Fibroblast of lung (primary cell): ENCODE measurements around the gene OTUD4. TPM values are rescaled to one million over a fixed set of nuclear protein-coding genes. Genes with fewer than 3 reads are reported as not detected.

ENCODE experiments used
- DNase-seq, 2 donors: peaks; one replicate each; pipeline versions ENCODE4 v3.0.0 to v3.0.0-alpha.2; 2010; ENCODE audit warnings: low read depth in 2 of 2
- H2AFZ ChIP-seq: 2 replicates; pipeline ENCODE4 v1.5.1; 2012; ENCODE audit warnings: low read length, control low read depth, inconsistent platforms
- H3K27ac ChIP-seq: 2 replicates; pipeline ENCODE4 v1.5.1; 2011; ENCODE audit warnings: low read length, control low read depth; ENCODE audit not compliant: insufficient read depth
- H3K27me3 ChIP-seq: 2 replicates; pipeline ENCODE4 v1.5.1; 2011; ENCODE audit warnings: mild to moderate bottlenecking, low read length; ENCODE audit not compliant: control insufficient read depth, insufficient read depth
- H3K36me3 ChIP-seq: 2 replicates; pipeline ENCODE4 v1.5.1; 2011; ENCODE audit warnings: low read length; ENCODE audit not compliant: control insufficient read depth, insufficient read depth
- H3K4me1 ChIP-seq: 2 replicates; pipeline ENCODE4 v1.5.1; 2011; ENCODE audit warnings: low read length; ENCODE audit not compliant: control insufficient read depth, insufficient read depth; ENCODE audit errors: extremely low read depth
- H3K4me2 ChIP-seq: 2 replicates; pipeline ENCODE4 v1.5.1; 2011; ENCODE audit warnings: low read length, control low read depth; ENCODE audit not compliant: insufficient read depth; ENCODE audit errors: extremely low read depth
- H3K4me3 ChIP-seq, 4 experiments: fragments of 200-600 bp in 1 of 4; sonication (generic) in 1 of 4; replicated peaks in 1 of 4; 2 replicates each; pipeline ENCODE4 v1.5.1; 2011 to 2016; ENCODE audit warnings: low read length in 4 of 4, low read depth in 3 of 4, mild to moderate bottlenecking in 3 of 4, control low read depth in 2 of 4, inconsistent platforms in 1 of 4, mixed read lengths in 1 of 4; ENCODE audit not compliant: insufficient read depth in 1 of 4; ENCODE audit errors: control extremely low read depth in 1 of 4
- H3K79me2 ChIP-seq: 2 replicates; pipeline ENCODE4 v1.5.1; 2012; ENCODE audit warnings: mild to moderate bottlenecking, low read length, inconsistent platforms; ENCODE audit not compliant: control insufficient read depth, insufficient read depth
- H3K9ac ChIP-seq: 2 replicates; pipeline ENCODE4 v1.5.1; 2011; ENCODE audit warnings: mild to moderate bottlenecking, low read length, control low read depth; ENCODE audit not compliant: insufficient read depth
- H3K9me3 ChIP-seq: 2 replicates; pipeline ENCODE4 v1.5.1; 2012; ENCODE audit warnings: low read depth, low read length; ENCODE audit not compliant: control insufficient read depth, insufficient read depth
- H4K20me1 ChIP-seq: 2 replicates; pipeline ENCODE4 v1.5.1; 2011; ENCODE audit warnings: low read length; ENCODE audit not compliant: control insufficient read depth, insufficient read depth; ENCODE audit errors: extremely low read depth
- CTCF ChIP-seq, 2 donors: IDR thresholded peaks in 1 of 2; conservative IDR thresholded peaks in 1 of 2; 1 replicate in 1 of 2; 2 replicates in 1 of 2; pipeline ENCODE4 v1.5.1; 2011 to 2012; ENCODE audit warnings: low read length in 2 of 2, control low read depth in 1 of 2, inconsistent platforms in 1 of 2, low read depth in 1 of 2, mild to moderate bottlenecking in 1 of 2
- EZH2 ChIP-seq: IDR thresholded peaks from 2 replicates; pipeline ENCODE4 v1.5.1; 2012; ENCODE audit warnings: low read length, control low read depth, mild to moderate bottlenecking; ENCODE audit errors: missing control alignments
- polyA plus RNA-seq, 2 donors: library from polyadenylated mRNA; depleted of rRNA in 1 of 2; stranded (reverse) in 1 of 2; unstranded in 1 of 2; fragments of >200 nt; gene quantifications; 2 replicates each; pipeline ENCODE4 v1.2.1, GENCODE V29; 2011 to 2012; ENCODE audit warnings: missing spikeins in 1 of 2
- total RNA-seq: library from RNA; depleted of rRNA; stranded (reverse); fragments of >200 nt; gene quantifications from 2 replicates; pipeline ENCODE4 v1.2.1, GENCODE V29; 2014

OTUD4 gene
- total and polyA plus RNA-seq, 2 donors (not counting 1 experiment from before 2014, with no cell fraction given) = 21.3 to 25.7 TPM

- no peak overlapping the region for H3K4me3 ChIP-seq
- H3K36me3 ChIP-seq = peaks cover 2% of the 10 kb centered on the region
- no peak overlapping the region for H3K4me2 ChIP-seq
- no peaks in the 10 kb centered on the region for H3K79me2 ChIP-seq
- H2AFZ ChIP-seq = no peak overlapping the region
- no peaks in the 10 kb centered on the region for H3K9me3 ChIP-seq
- H3K9ac ChIP-seq = no peak overlapping the region
- H3K27ac ChIP-seq = no peak overlapping the region
- H3K27me3 ChIP-seq = no peaks in the 10 kb centered on the region
- no peaks in the 10 kb centered on the region for H4K20me1 ChIP-seq
- no peaks in the 10 kb centered on the region for H3K4me1 ChIP-seq
- no peak for TF ChIP-seq EZH2
- DNase-seq = no peak
Observed at GRCh38 chr4:145161549-145161948, 18.8 kb downstream of the OTUD4 start.

GRCh38 chr4:145156986-145157385, 23.4 kb downstream of the OTUD4 start:
- no peaks in the 10 kb centered on the region for H3K4me1 ChIP-seq
- H3K4me2 ChIP-seq = no peak overlapping the region
- DNase-seq = no peak
- no peak overlapping the region for H3K4me3 ChIP-seq
- TF ChIP-seq EZH2 = no peak
- TF ChIP-seq CTCF (conservative IDR thresholded peaks at IDR 0.05 in 1 of 2, IDR thresholded peaks at IDR 0.05 in 1 of 2; ENCODE audit: low read depth in 1 of 2, low read length in 2 of 2) = no peak
- H3K79me2 ChIP-seq = no peaks in the 10 kb centered on the region
- H2AFZ ChIP-seq = no peak overlapping the region
- no peak overlapping the region for H3K27ac ChIP-seq
- H3K9ac ChIP-seq = no peak overlapping the region
- no peaks in the 10 kb centered on the region for H3K9me3 ChIP-seq
- no peaks in the 10 kb centered on the region for H4K20me1 ChIP-seq
- H3K36me3 ChIP-seq = peaks cover 3% of the 10 kb centered on the region
- no peaks in the 10 kb centered on the region for H3K27me3 ChIP-seq

GRCh38 chr4:145155268-145155870, 25.0 kb downstream of the OTUD4 start:
- TF ChIP-seq EZH2 (no peak), CTCF (conservative IDR thresholded peaks at IDR 0.05 in 1 of 2, IDR thresholded peaks at IDR 0.05 in 1 of 2; ENCODE audit: low read depth in 1 of 2, low read length in 2 of 2) (no peak)

More at GRCh38 chr4:145155268-145155870, 25.0 kb downstream of the OTUD4 start:
- no peaks in the 10 kb centered on the region for H3K79me2 ChIP-seq
- H3K27me3 ChIP-seq = no peaks in the 10 kb centered on the region
- no peaks in the 10 kb centered on the region for H3K4me1 ChIP-seq
- H3K9ac ChIP-seq = no peak overlapping the region
- no peak overlapping the region for H3K27ac ChIP-seq
- H3K4me3 ChIP-seq = no peak overlapping the region
- H3K4me2 ChIP-seq = no peak overlapping the region
- no peaks in the 10 kb centered on the region for H4K20me1 ChIP-seq
- no peaks in the 10 kb centered on the region for H3K9me3 ChIP-seq
- no peak overlapping the region for H2AFZ ChIP-seq
- no peak for DNase-seq
- H3K36me3 ChIP-seq = peaks cover 4% of the 10 kb centered on the region
